H1 (cell line): ENCODE results near the gene SLC66A2. TPM values are rescaled to one million over a fixed set of nuclear protein-coding genes. Genes with fewer than 3 reads are reported as not detected.

Experiments
- CTCF ChIA-PET: fragments of 300-600 bp; sonication (Branson Sonifier 250); formaldehyde crosslinking; loops from one replicate; lab custom pipeline; 2021; ENCODE audit not compliant: partially characterized antibody; lab: Charles Lee
- POLR2A ChIA-PET: fragments of 300-600 bp; sonication (Branson Sonifier 250); formaldehyde crosslinking; loops from one replicate; lab custom pipeline; 2021; ENCODE audit warnings: inconsistent platforms; ENCODE audit not compliant: partially characterized antibody; lab: Charles Lee
- DNase-seq, 2 experiments: peaks; one replicate each; pipeline versions ENCODE4 v3.0.0 to v3.0.0-alpha.2; 2010 to 2022; ENCODE audit warnings: low spot score in 2 of 2, low read depth in 1 of 2, mixed read lengths in 1 of 2
- FAIRE-seq: peaks from 2 replicates; lab custom pipeline; 2011; peaks lifted over from hg19 to GRCh38; lab: Jason Lieb, UNC
- H2AFZ ChIP-seq: 2 replicates; pipeline ENCODE4 v1.8.1; 2012; ENCODE audit warnings: low read length, inconsistent platforms
- H2AK5ac ChIP-seq: 2 replicates; pipeline ENCODE4 v1.6.1; 2013; ENCODE audit warnings: low read depth, low read length
- H2BK120ac ChIP-seq: replicated peaks from 2 replicates; pipeline ENCODE3; 2013; ENCODE audit warnings: low read depth, low read length, inconsistent platforms
- H2BK12ac ChIP-seq: 2 replicates; pipeline ENCODE4 v1.6.1; 2013; ENCODE audit warnings: low read depth, low read length
- H2BK15ac ChIP-seq: 2 replicates; pipeline ENCODE4 v1.6.1; 2013; ENCODE audit warnings: low read length
- H2BK20ac ChIP-seq: 2 replicates; pipeline ENCODE4 v1.6.1; 2013; ENCODE audit warnings: low read length
- H2BK5ac ChIP-seq: 2 replicates; pipeline ENCODE4 v1.6.1; 2013; ENCODE audit warnings: low read depth, low read length
- H3K14ac ChIP-seq: 2 replicates; pipeline ENCODE4 v1.6.1; 2013; ENCODE audit warnings: inconsistent platforms; ENCODE audit not compliant: insufficient read length
- H3K18ac ChIP-seq: 2 replicates; pipeline ENCODE4 v1.6.1; 2013; ENCODE audit warnings: low read length; ENCODE audit errors: extremely low read depth
- H3K23ac ChIP-seq: 2 replicates; pipeline ENCODE4 v1.6.1; 2013; ENCODE audit warnings: inconsistent platforms; ENCODE audit not compliant: insufficient read length
- H3K23me2 ChIP-seq: 2 replicates; pipeline ENCODE4 v1.6.1; 2013; ENCODE audit warnings: low read depth, low read length
- H3K27ac ChIP-seq: 2 replicates; pipeline ENCODE4 v1.6.1; 2011; ENCODE audit warnings: low read depth, low read length, inconsistent platforms
- H3K27me3 ChIP-seq, 4 experiments: replicated peaks in 1 of 4; 1 replicate in 1 of 4; 2 replicates in 3 of 4; pipeline versions ENCODE4 v1.6.1 to v1.8.1; 2011 to 2013; ENCODE audit warnings: low read length in 3 of 4, mild to moderate bottlenecking in 3 of 4, inconsistent platforms in 2 of 4, mixed read lengths in 2 of 4, moderate library complexity in 1 of 4; ENCODE audit not compliant: control insufficient read depth in 3 of 4, insufficient read depth in 3 of 4; ENCODE audit errors: extremely low read depth in 1 of 4
- H3K36me3 ChIP-seq, 4 experiments: 2 replicates each; pipeline versions ENCODE4 v1.6.1 to v1.8.1; 2011 to 2013; ENCODE audit warnings: mild to moderate bottlenecking in 4 of 4, low read length in 3 of 4, moderate library complexity in 2 of 4, control low read depth in 1 of 4, inconsistent platforms in 1 of 4; ENCODE audit not compliant: insufficient read depth in 4 of 4, control insufficient read depth in 2 of 4
- H3K4ac ChIP-seq: replicated peaks from 2 replicates; pipeline ENCODE3; 2013; ENCODE audit warnings: low read length, low read depth, mixed read lengths, inconsistent platforms; ENCODE audit not compliant: insufficient read length
- H3K4me1 ChIP-seq, 4 experiments: replicated peaks in 1 of 4; 1 replicate in 1 of 4; 2 replicates in 3 of 4; pipeline versions ENCODE4 v1.6.1 to v1.8.1; 2011 to 2013; ENCODE audit warnings: low read length in 3 of 4, inconsistent platforms in 2 of 4, mixed read lengths in 1 of 4; ENCODE audit not compliant: insufficient read depth in 4 of 4, control insufficient read depth in 3 of 4
- H3K4me2 ChIP-seq, 2 experiments: 2 replicates each; pipeline versions ENCODE4 v1.6.1 to v1.8.1; 2011 to 2013; ENCODE audit warnings: low read depth in 2 of 2, low read length in 2 of 2, control low read depth in 1 of 2, inconsistent platforms in 1 of 2, mild to moderate bottlenecking in 1 of 2; ENCODE audit not compliant: insufficient read depth in 1 of 2
- H3K4me3 ChIP-seq, 4 experiments: fragments of 200-600, 300-600 bp in 1 of 4; sonication (generic), shearing (Covaris generic), sonication (Bioruptor Twin) in 1 of 4; 2 replicates each; pipeline versions ENCODE4 v1.5.1 to v1.8.1; 2011 to 2016; ENCODE audit warnings: low read length in 4 of 4, low read depth in 3 of 4, control low read depth in 2 of 4, inconsistent platforms in 2 of 4, mild to moderate bottlenecking in 2 of 4, mixed read lengths in 1 of 4, moderate library complexity in 1 of 4; ENCODE audit not compliant: insufficient read depth in 2 of 4; ENCODE audit errors: extremely low read depth in 1 of 4
- H3K56ac ChIP-seq: replicated peaks from 2 replicates; pipeline ENCODE3; 2013; ENCODE audit warnings: low read depth, mild to moderate bottlenecking, mixed read lengths, low read length, inconsistent platforms; ENCODE audit not compliant: insufficient read length
- H3K79me1 ChIP-seq: 2 replicates; pipeline ENCODE4 v1.6.1; 2013; ENCODE audit warnings: low read depth, low read length, control low read depth
- H3K79me2 ChIP-seq, 2 experiments: 2 replicates each; pipeline versions ENCODE4 v1.6.1 to v1.8.1; 2012 to 2013; ENCODE audit warnings: low read length in 2 of 2, mild to moderate bottlenecking in 2 of 2, inconsistent platforms in 1 of 2; ENCODE audit not compliant: insufficient read depth in 2 of 2, control insufficient read depth in 1 of 2
- H3K9ac ChIP-seq, 4 experiments: replicated peaks in 1 of 4; 1 replicate in 1 of 4; 2 replicates in 3 of 4; pipeline versions ENCODE4 v1.6.1 to v1.8.1; 2011 to 2013; ENCODE audit warnings: low read depth in 3 of 4, low read length in 3 of 4, control low read depth in 2 of 4, mild to moderate bottlenecking in 2 of 4, moderate library complexity in 2 of 4, inconsistent platforms in 1 of 4; ENCODE audit errors: extremely low read depth in 1 of 4
- H3K9me3 ChIP-seq, 2 experiments: 2 replicates each; pipeline versions ENCODE4 v1.6.1 to v1.8.1; 2012 to 2013; ENCODE audit warnings: mild to moderate bottlenecking in 2 of 2, moderate library complexity in 2 of 2, control low read depth in 1 of 2, inconsistent platforms in 1 of 2, low read depth in 1 of 2, low read length in 1 of 2, mixed read lengths in 1 of 2; ENCODE audit not compliant: insufficient read depth in 2 of 2
- H4K20me1 ChIP-seq, 2 experiments: replicated peaks in 1 of 2; 2 replicates each; pipeline versions ENCODE3 to v1.8.1; 2011 to 2013; ENCODE audit warnings: inconsistent platforms in 2 of 2, low read length in 2 of 2, mild to moderate bottlenecking in 1 of 2; ENCODE audit not compliant: insufficient read depth in 2 of 2, control insufficient read depth in 1 of 2
- H4K5ac ChIP-seq: 2 replicates; pipeline ENCODE4 v1.6.1; 2013; ENCODE audit warnings: low read length, low read depth, mixed read lengths, inconsistent platforms; ENCODE audit not compliant: insufficient read length
- H4K8ac ChIP-seq: 2 replicates; pipeline ENCODE4 v1.8.0; 2013; ENCODE audit warnings: mild to moderate bottlenecking, moderate library complexity, low read length, inconsistent platforms; ENCODE audit not compliant: insufficient read depth; ENCODE audit errors: extremely low read depth
- H4K91ac ChIP-seq: replicated peaks from 2 replicates; pipeline ENCODE3; 2013; ENCODE audit warnings: low read length, mixed read lengths, inconsistent platforms; ENCODE audit not compliant: insufficient read length
- BCL11A ChIP-seq, 2 experiments: IDR thresholded peaks; one replicate each; pipeline ENCODE4 v1.6.1; 2011; ENCODE audit warnings: low read depth in 2 of 2, low read length in 2 of 2, mild to moderate bottlenecking in 2 of 2
- BRCA1 ChIP-seq: IDR thresholded peaks from 2 replicates; pipeline ENCODE4 v1.6.1; 2012; ENCODE audit warnings: low read depth, low read length, improper control_type of control experiment
- EZH2 ChIP-seq: fragments of 200-600 bp; sonication (generic); IDR thresholded peaks from 2 replicates; pipeline ENCODE4 v1.7.1; 2012; ENCODE audit warnings: low read depth, mild to moderate bottlenecking, moderate library complexity, low read length, inconsistent platforms; ENCODE audit not compliant: severe bottlenecking
- GABPA ChIP-seq: IDR thresholded peaks from 2 replicates; pipeline ENCODE4 v1.6.1; 2011; ENCODE audit warnings: mild to moderate bottlenecking, low read length, moderate library complexity, borderline replicate concordance; ENCODE audit not compliant: insufficient read depth
- MAFK ChIP-seq: IDR thresholded peaks from 2 replicates; pipeline ENCODE4 v1.6.1; 2012; ENCODE audit warnings: low read depth, mild to moderate bottlenecking, improper control_type of control experiment, low read length
- POLR2AphosphoS5 ChIP-seq: IDR thresholded peaks from 2 replicates; pipeline ENCODE4 v1.6.1; 2011; ENCODE audit warnings: low read depth, low read length
- SAP30 ChIP-seq: fragments of 300-600 bp; sonication (generic); IDR thresholded peaks from 2 replicates; pipeline ENCODE4 v1.7.1; 2012; ENCODE audit warnings: low read length, moderate library complexity, mild to moderate bottlenecking, inconsistent platforms; ENCODE audit not compliant: insufficient read depth, insufficient replicate concordance
- SIX5 ChIP-seq: IDR thresholded peaks from 2 replicates; pipeline ENCODE4 v1.6.1; 2011; ENCODE audit warnings: mild to moderate bottlenecking, low read depth, low read length
- TAF1 ChIP-seq: IDR thresholded peaks from 2 replicates; pipeline ENCODE4 v1.6.1; 2011; ENCODE audit warnings: mild to moderate bottlenecking, low read depth, low read length
- WGBS, 2 experiments: shearing (Covaris generic) in 1 of 2; methylation state at CpG; one replicate each; pipeline versions ENCODE4 v1.1.6 to v1.1.7; 2013 to 2015; ENCODE audit warnings: low lambda C conversion rate in 2 of 2, mixed read lengths in 2 of 2, inconsistent platforms in 1 of 2, low coverage in 1 of 2, missing lambda C conversion rate in 1 of 2; ENCODE audit not compliant: insufficient replicate concordance in 2 of 2, insufficient coverage in 1 of 2, insufficient read length in 1 of 2; ENCODE audit errors: extremely low coverage in 1 of 2, missing lambda C conversion rate in 1 of 2; 5-methylcytosine and 5-hydroxymethylcytosine counted together
- polyA plus RNA-seq, 7 experiments: library from polyadenylated mRNA; depleted of rRNA in 3 of 7; stranded (reverse) in 5 of 7; unstranded in 2 of 7; fragments of >200 nt in 5 of 7; fragments of 200-250 nt in 2 of 7; gene quantifications; 1 replicate in 5 of 7; 2 replicates in 1 of 7; 4 replicates in 1 of 7; pipeline versions ENCODE4 v1.2.1 to v1.2.3, GENCODE V29; 2011 to 2013; ENCODE audit warnings: missing spikeins in 2 of 7, mixed read lengths in 2 of 7
- total RNA-seq: library from RNA; stranded (reverse); fragmentation: NEBNext Ultra II Directional; extraction: Animal tissue kit (Norgen Biotek cat#: 25700); gene quantifications from 2 replicates; pipeline ENCODE4 v1.2.1, GENCODE V29; 2021
- TF ChIP-seq, protein P1 (sequence below): IDR thresholded peaks from 2 replicates; pipeline ENCODE4 v1.6.1; 2012; ENCODE audit warnings: low read length, inconsistent platforms
- TF ChIP-seq, protein P2 (sequence below): IDR thresholded peaks from 2 replicates; pipeline ENCODE4 v1.6.1; 2011; ENCODE audit warnings: low read length, improper control_type of control experiment

Gene SLC66A2
- total and polyA plus RNA-seq, 2 of the 8 experiments (the other 6 are each of a cell fraction or from before 2014, with no cell fraction given), result 15.0 to 18.9 TPM

DNA sequence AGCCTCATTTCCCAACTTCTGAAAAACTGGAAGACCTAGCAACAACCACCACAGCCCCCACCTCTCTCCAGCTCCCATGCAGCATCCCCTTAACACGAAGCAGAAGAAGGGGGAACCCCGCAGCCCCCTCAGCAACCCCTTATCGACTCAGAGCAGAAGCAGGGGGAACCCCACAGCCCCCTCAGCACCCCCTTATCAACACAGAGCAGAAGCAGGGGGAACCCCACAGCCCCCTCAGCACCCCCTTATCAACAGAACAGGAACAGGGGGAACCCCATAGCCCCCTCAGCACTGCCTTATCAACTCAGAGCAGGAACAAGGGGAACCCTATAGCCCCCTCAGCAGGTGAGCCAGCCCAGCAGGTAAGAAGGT, 6.7 kb downstream of the SLC66A2 start:
- Histone ChIP-seq H3K23me2 (no peaks in the 10 kb centered on the region), H3K79me1 (peaks cover 3% of the 10 kb centered on the region; the same call in 1 of the 2 replicates), H3K9ac (no peak overlapping the region), H3K4me3 (no peak overlapping the region), H2BK5ac (no peak overlapping the region), H3K56ac (no peak overlapping the region), H2BK20ac (no peak overlapping the region), H3K18ac (no peak overlapping the region), H3K23ac (no peak overlapping the region), H3K79me2 (peaks cover 0 to 3% of the 10 kb centered on the region in 2 experiments; a peak in 2 of 4 replicates), H3K36me3 (no peaks in the 10 kb centered on the region; a peak in 1 of 8 replicates), H3K14ac (no peak overlapping the region), H3K9me3 (no peaks in the 10 kb centered on the region), H4K8ac (no peak overlapping the region), H4K5ac (no peak overlapping the region), H2BK15ac (no peak overlapping the region), H2BK120ac (no peak overlapping the region), H2AFZ (no peak overlapping the region), H3K27me3 (no peaks in the 10 kb centered on the region; a peak in 1 of 7 replicates), H3K4me1 (peaks cover 0 to 13% (median 8%) of the 10 kb centered on the region in 4 experiments; a peak in 4 of 7 replicates), H4K91ac (no peak overlapping the region), H2BK12ac (no peak overlapping the region), H3K4me2 (no peak overlapping the region), H4K20me1 (peaks cover 5 to 19% of the 10 kb centered on the region in 2 experiments), H3K4ac (no peak overlapping the region), H2AK5ac (no peak overlapping the region), H3K27ac (no peak overlapping the region)
- WGBS, 2 experiments, result 80% methylated on average over 1 of the region's 3 CpGs; no CpG with 5 or more reads in 1 of the 2 experiments
- DNase-seq (no peak), FAIRE-seq (no peak)
- CTCF ChIA-PET, result interaction anchor here (0.6 to 4.4 kb wide), 7 partner anchors 10 to 273 kb away, joined by 3 to 19 read pairs (median 3); partner anchors contain the start of gene ADNP2
- POLR2A ChIA-PET, result interaction anchor here (1.0 to 1.1 kb wide), 2 partner anchors 40 to 43 kb away, joined by 3 read pairs; no protein-coding TSS in a partner anchor
- TF ChIP-seq BCL11A (IDR thresholded peaks at IDR 0.05; ENCODE audit: low read depth in 2 of 2, low read length in 2 of 2) (no peak), MAFK (no peak), EZH2 (no peak), SAP30 (no peak), BRCA1 (no peak), SIX5 (no peak), TAF1 (no peak), POLR2AphosphoS5 (no peak), GABPA (no peak)
- TF ChIP-seq, protein P1, sequence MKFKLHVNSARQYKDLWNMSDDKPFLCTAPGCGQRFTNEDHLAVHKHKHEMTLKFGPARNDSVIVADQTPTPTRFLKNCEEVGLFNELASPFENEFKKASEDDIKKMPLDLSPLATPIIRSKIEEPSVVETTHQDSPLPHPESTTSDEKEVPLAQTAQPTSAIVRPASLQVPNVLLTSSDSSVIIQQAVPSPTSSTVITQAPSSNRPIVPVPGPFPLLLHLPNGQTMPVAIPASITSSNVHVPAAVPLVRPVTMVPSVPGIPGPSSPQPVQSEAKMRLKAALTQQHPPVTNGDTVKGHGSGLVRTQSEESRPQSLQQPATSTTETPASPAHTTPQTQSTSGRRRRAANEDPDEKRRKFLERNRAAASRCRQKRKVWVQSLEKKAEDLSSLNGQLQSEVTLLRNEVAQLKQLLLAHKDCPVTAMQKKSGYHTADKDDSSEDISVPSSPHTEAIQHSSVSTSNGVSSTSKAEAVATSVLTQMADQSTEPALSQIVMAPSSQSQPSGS, result no peak
- TF ChIP-seq, protein P2, sequence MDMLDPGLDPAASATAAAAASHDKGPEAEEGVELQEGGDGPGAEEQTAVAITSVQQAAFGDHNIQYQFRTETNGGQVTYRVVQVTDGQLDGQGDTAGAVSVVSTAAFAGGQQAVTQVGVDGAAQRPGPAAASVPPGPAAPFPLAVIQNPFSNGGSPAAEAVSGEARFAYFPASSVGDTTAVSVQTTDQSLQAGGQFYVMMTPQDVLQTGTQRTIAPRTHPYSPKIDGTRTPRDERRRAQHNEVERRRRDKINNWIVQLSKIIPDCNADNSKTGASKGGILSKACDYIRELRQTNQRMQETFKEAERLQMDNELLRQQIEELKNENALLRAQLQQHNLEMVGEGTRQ, result no peak
